ENCODE results near the gene KRT80.
A peak's percentile ranks its signal among the peaks of the same experiment; 100 is the strongest.

KRT80 gene

GRCh38 chr12:52156757-52157565, 34.9 kb downstream of the KRT80 start:
- no peaks in the 10 kb centered on the region for H3K9me3 ChIP-seq
- no peaks in the 10 kb centered on the region for H3K27me3 ChIP-seq
- H3K4me1 ChIP-seq = no peaks in the 10 kb centered on the region; the same call in 1 of the 2 replicates
- peak; percentile 99 for TF ChIP-seq CTCF (IDR thresholded peaks at IDR 0.05; ENCODE audit: low read depth, low read length)
- no peaks in the 10 kb centered on the region for H3K36me3 ChIP-seq
- no peak overlapping the region for H3K4me3 ChIP-seq (ENCODE audit: low read depth, low read length)
- peak; percentile 84 for DNase-seq

GRCh38 chr12:52156311-52156710, 35.5 kb downstream of the KRT80 start:
- Histone ChIP-seq H3K4me1 (no peaks in the 10 kb centered on the region; the same call in 1 of the 2 replicates), H3K36me3 (no peaks in the 10 kb centered on the region), H3K27me3 (no peaks in the 10 kb centered on the region), H3K9me3 (no peaks in the 10 kb centered on the region), H3K4me3 (ENCODE audit: low read depth, low read length) (no peak overlapping the region)
- no peak for TF ChIP-seq CTCF (IDR thresholded peaks at IDR 0.05; ENCODE audit: low read depth, low read length)
- no peak for DNase-seq

GRCh38 chr12:52155048-52155868, 36.6 kb downstream of the KRT80 start:
- no peaks in the 10 kb centered on the region for H3K36me3 ChIP-seq
- DNase-seq = no peak
- H3K27me3 ChIP-seq = no peaks in the 10 kb centered on the region
- TF ChIP-seq CTCF (IDR thresholded peaks at IDR 0.05; ENCODE audit: low read depth, low read length) = no peak
- H3K4me1 ChIP-seq = no peaks in the 10 kb centered on the region; the same call in 1 of the 2 replicates
- H3K9me3 ChIP-seq = no peaks in the 10 kb centered on the region
- no peak overlapping the region for H3K4me3 ChIP-seq (ENCODE audit: low read depth, low read length)

- no peak for DNase-seq
- Histone ChIP-seq H3K4me3 (ENCODE audit: low read depth, low read length) (no peak overlapping the region), H3K36me3 (no peaks in the 10 kb centered on the region), H3K9me3 (no peaks in the 10 kb centered on the region), H3K27me3 (no peaks in the 10 kb centered on the region), H3K4me1 (peaks cover 7% of the 10 kb centered on the region)
- TF ChIP-seq CTCF (IDR thresholded peaks at IDR 0.05; ENCODE audit: low read depth, low read length) = no peak
These were observed 38.9 kb downstream of the KRT80 start for GRCh38 chr12:52152905-52153317.

- DNase-seq = peak; percentile 78
- peak; percentile 72 for TF ChIP-seq CTCF (IDR thresholded peaks at IDR 0.05; ENCODE audit: low read depth, low read length)
- H3K36me3 ChIP-seq = no peaks in the 10 kb centered on the region
- H3K27me3 ChIP-seq = no peaks in the 10 kb centered on the region
- no peaks in the 10 kb centered on the region for H3K9me3 ChIP-seq
- H3K4me1 ChIP-seq = peaks cover 7% of the 10 kb centered on the region
- peak overlapping the region; percentile 41 for H3K4me3 ChIP-seq (ENCODE audit: low read depth, low read length)
These were observed 39.7 kb downstream of the KRT80 start for GRCh38 chr12:52151837-52152783.

All from BE2C (cell line).